Measurements from ENCODE around the gene PNMA8B.
"Not testable (repeated sequence)": the region's sequence is repeated elsewhere in the genome, so short reads cannot be mapped to it uniquely, and the experiment has no call there.

PNMA8B gene

GRCh38 chr19:46513461-46514236 lies 18.0 kb upstream of the PNMA8B start:
- DNase-seq = no peak

- DNase-seq = no peak
Observed at GRCh38 chr19:46511237-46511636, 15.6 kb upstream of the PNMA8B start.

DNA sequence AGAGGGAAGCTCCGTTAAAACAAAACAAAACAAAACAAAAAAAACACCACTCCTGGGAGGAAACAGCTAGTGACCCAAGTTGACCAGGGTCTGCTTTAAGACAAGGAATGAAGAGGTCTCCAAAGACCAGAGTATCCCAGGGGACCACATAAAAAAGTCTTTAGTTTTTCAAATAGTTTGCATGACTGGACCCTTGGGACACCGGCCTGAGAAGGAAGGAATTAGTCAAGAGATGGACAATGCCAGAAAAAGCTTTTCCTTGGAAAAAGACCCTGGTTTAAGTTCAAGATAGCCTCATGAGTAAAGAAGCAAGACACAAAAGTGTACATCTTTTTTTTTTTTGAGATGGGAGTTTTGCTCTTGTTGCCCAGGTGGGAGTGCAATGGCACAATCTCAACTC lies 12.5 kb upstream of the PNMA8B start:
- DNase-seq = no peak

DNA sequence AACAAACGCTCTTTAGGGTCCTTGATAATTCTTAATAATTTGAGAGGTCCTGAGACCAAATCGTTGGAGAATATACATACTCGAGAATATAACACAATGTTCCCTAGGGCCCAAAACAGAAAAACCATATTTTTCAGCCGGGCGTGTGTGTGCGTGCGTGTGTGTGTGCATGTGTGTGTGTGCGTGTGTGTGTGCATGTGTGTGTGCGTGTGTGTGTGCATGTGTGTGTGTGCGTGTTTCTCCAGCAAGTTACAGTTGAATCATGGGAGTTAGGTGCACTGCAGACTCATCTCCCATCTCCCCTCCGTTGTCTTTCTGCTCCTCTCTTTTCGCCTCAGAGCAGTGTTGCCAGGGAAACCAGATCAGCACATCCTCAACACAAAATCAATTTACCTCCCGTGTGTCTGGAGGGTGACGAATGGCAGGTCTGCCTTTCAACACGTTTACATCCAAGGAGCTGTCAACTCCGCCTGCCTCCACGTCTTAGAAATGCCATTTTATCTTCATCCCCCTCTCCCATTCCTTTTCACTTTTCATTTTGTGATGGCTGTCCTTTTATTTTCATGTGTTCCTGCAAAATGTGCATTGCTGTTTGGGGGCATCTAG lies 8.3 kb upstream of the PNMA8B start:
- no peak for DNase-seq

GRCh38 chr19:46502891-46503290 lies 7.2 kb upstream of the PNMA8B start:
- no peak for DNase-seq

GRCh38 chr19:46499692-46500091 lies 4.0 kb upstream of the PNMA8B start:
- DNase-seq = no peak

GRCh38 chr19:46497773-46498172 lies 2.1 kb upstream of the PNMA8B start:
- no peak for DNase-seq

DNA sequence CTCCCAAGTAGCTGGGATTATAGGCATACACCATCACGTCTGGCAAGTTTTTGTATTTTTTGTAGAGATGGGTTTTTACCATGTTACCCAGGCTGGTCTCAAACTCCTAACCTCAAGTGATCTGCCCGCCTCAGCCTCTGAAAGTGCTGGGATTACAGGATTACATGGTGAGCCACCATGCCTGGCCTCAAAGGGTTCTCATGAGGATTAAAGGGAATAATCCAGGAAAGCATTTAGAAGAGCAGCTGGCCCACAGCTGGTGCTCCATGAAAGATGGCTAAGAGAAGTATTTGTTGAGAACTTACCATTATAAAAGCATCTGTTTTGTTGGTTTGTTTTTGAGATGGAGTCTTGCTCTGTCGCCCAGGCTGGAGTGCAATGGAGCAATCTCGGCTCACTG lies 1.2 kb upstream of the PNMA8B start:
- DNase-seq = not testable (repeated sequence)

GRCh38 chr19:46496304-46496703 lies 637 bp upstream of the PNMA8B start:
- DNase-seq = no peak

DNA sequence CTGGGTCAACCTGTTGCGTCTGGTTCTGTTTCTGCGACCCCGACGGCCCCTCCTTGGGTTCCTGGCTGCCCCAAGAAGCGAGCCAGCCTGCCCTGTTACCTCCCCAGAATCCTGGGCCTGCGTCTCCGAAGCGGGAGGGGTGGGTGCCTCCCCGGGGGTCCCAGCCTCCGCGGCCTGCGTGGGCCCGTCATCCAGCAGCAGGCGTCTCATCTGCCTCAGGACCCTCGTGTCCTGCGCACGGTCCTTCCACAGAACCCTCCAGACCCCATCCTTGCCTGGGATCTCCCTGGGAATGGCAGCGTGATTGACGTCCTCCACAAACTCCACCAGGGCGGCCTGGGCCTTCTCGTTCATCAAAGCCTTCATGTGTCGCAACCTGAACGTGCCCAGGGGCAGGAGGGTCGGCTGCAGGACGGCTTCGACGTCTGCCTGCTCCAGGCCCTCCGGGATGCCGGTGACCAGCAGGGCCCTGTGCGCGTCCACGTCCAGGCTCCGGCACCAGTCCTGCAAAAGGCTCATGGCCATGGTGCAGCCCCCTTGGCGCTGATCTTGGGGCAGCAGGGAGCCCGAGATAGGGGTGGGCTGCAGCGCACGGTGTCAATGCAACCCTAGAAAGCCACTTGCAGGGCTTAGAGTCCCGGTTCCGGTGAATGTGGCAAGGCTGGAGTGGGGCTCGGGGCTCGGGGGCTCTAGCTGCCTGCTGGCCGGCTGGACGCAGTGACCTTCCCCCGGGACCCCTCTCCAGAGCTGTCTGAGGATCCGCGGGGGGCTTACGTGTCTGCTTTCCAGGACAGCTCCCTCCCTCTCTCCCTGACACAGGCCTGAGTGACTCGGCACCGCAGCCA lies 504 bp downstream of the PNMA8B start:
- DNase-seq = no peak

GRCh38 chr19:46494146-46494940 lies 1.3 kb downstream of the PNMA8B start:
- no peak for DNase-seq

GRCh38 chr19:46493236-46494145 lies 2.2 kb downstream of the PNMA8B start:
- DNase-seq = no peak

DNA sequence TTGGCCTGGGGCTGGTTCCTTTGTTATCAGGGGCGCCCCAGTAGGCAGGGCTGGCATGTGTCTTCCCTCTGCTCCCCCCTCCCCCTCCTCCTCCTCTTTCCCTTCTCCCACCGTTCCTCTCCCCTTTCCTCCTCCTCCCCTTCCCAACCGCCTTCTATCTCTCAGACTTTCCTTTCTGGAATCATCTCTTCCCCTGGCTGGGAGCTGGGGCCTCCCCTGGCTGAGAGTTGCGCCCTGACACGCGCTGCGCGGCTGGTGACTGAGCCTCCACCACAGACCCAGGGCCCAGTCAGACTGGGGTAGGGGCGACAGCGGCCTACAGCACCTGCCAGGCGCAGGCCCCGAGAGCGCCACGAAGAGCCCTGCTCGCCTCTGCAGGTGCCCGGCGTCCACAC lies 2.8 kb downstream of the PNMA8B start:
- no peak for DNase-seq

DNA sequence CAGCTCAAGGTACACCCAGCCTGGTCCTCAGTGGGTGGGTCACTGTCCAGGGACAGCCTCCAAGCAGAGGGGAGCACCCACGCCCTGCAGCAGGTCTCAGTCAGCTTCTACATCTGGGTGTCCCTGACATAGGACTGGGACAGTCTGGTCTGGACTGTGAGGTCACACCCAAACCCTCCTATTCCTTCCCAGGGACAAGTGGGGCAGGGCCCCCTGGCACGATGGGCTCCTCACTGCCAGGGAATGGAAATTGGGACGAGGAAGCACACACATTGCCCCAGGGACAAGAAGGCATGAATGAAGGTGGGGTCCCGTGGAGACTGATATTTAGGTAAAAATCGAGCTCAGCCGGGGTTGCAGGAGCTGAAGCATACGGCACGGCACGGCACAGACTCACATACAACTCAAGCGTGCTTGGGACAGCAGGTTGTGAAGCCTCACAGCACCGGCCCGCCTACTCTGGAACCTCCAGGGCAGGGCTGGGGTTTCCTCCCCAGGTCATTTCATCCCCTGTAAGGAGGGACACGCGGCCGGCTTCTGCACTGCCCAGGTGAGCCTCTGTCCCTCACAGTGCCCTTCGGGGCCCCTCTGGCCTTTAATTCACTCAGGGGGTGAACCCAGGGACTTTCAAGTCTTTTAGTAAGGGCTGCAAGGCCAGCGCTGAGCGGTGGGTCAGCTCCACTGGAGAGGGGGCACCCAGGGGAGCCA lies 3.5 kb downstream of the PNMA8B start:
- DNase-seq = no peak

DNA sequence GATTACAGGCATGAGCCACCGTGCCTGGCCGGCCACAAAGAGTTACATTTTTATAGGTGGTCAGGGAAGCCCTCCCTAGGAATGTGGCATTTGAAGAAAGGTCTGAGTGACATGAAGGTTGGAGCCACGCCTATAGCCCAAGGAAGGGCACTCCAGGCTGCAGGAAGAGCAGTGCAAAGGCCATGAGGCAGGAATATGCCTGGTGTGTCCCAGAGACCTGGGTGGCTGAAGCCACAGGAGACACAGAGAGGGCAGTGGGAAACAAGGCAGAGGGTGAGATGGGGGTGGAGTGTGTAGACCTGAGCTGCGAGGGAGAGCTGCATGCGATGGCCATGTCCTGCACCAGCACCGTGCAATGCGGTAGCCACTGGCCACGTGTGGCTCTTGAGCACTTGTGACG lies 4.9 kb downstream of the PNMA8B start:
- DNase-seq = no peak

- no peak for DNase-seq
Observed at GRCh38 chr19:46489445-46490272, 6.0 kb downstream of the PNMA8B start.

GRCh38 chr19:46488551-46488950 lies 7.1 kb downstream of the PNMA8B start:
- no peak for DNase-seq

DNA sequence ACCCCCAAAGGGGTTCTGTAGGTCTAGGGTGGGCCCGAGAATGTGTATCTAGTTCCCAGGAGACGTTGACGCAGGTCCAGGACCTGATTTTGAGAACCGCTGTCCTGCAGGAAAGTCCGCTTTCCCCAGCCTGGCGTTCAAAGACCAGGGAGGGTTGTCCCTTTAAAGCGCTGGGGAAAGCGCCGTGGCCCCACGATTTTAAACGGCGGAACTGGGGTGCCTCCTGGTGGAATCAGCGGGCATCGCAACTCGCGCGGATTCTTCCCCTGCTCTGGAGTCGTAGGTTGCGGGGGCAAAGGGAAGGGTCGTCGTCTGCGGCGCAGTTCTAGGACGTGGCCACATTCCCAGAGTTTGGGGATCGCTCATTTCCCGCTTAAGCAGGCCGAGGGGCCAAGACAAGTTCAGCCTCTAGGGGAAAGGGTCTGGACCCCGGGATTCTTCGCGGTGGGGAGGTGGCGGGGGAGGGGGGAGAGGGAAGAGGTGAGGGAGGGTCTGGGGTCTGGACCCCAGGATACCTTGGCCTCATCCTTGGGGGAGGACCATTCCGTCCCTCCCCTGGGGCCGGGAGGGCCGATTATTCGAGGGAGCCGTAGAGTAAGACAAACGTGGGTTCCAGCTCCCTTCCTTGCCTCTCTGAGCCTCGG lies 7.7 kb downstream of the PNMA8B start:
- DNase-seq = no peak

- DNase-seq = no peak
Observed at GRCh38 chr19:46487178-46487801, 8.4 kb downstream of the PNMA8B start.
